K562 (cell line): ENCODE data around the gene ZNF428. TPM values are rescaled to one million over a fixed set of nuclear protein-coding genes. Genes with fewer than 3 reads are reported as not detected.

Experiments
- ATAC-seq: fragments of 200-7000 bp; cut with Tn5 transposase; 3 replicates; pipeline ENCODE4 v1.9.1; 2020; ENCODE audit warnings: moderate library complexity
- BruUV-seq: library from RNA; stranded (reverse); fragments of 400-500 nt; replicated peaks from 2 replicates; lab custom pipeline; 2021; lab: Mats Ljungman, UMichigan
- CTCF ChIA-PET: fragments of 300-600 bp; formaldehyde crosslinking; extraction: SDS; loops from one replicate; lab custom pipeline; 2021; ENCODE audit warnings: low intra/inter-chr PET ratio; lab: Yijun Ruan, JAX
- POLR2A ChIA-PET: fragments of 300-600, 350-650 bp; sonication (Branson Sonifier 250); formaldehyde crosslinking; extraction: SDS; loops from one replicate; lab custom pipeline; 2021; ENCODE audit warnings: antibody characterized with exemption, inconsistent platforms; lab: Yijun Ruan, JAX
- DNase-seq, 4 experiments: peaks; one replicate each; pipeline versions ENCODE4 v3.0.0 to v3.0.0-alpha.2; 2011 to 2018; ENCODE audit warnings: low spot score in 3 of 4, mixed read lengths in 3 of 4; ENCODE audit errors: extremely low read depth in 1 of 4
- FAIRE-seq: peaks from 2 replicates; lab custom pipeline; 2011; peaks lifted over from hg19 to GRCh38; lab: Jason Lieb, UNC
- H2AFZ ChIP-seq: 2 replicates; pipeline ENCODE4 v1.6.0; 2011; ENCODE audit warnings: low read depth, low read length, control low read depth, inconsistent platforms
- H3K27ac ChIP-seq: fragments of 200-600 bp; 3 replicates; pipeline ENCODE4 v1.8.0; 2011; ENCODE audit warnings: low read depth, mild to moderate bottlenecking, control low read depth, inconsistent platforms, low read length, moderate library complexity, mixed read lengths; ENCODE audit errors: extremely low read depth
- H3K27me3 ChIP-seq, 2 experiments: fragments of 300-600 bp in 1 of 2; 2 replicates in 1 of 2; 3 replicates in 1 of 2; pipeline versions ENCODE4 v1.6.0 to v1.8.0; 2011; ENCODE audit warnings: inconsistent platforms in 2 of 2, low read length in 2 of 2, mild to moderate bottlenecking in 1 of 2, mixed read lengths in 1 of 2, moderate library complexity in 1 of 2; ENCODE audit not compliant: control insufficient read depth in 2 of 2, insufficient read depth in 2 of 2
- H3K36me3 ChIP-seq: fragments of 300-600 bp; 3 replicates; pipeline ENCODE4 v1.8.0; 2011; ENCODE audit warnings: mild to moderate bottlenecking, low read length, inconsistent platforms; ENCODE audit not compliant: control insufficient read depth, insufficient read depth
- H3K4me1 ChIP-seq, 2 experiments: fragments of 200-600 bp in 1 of 2; replicated peaks in 1 of 2; 2 replicates in 1 of 2; 3 replicates in 1 of 2; pipeline versions ENCODE4 v1.5.1 to v1.8.0; 2011; ENCODE audit warnings: inconsistent platforms in 2 of 2, low read length in 2 of 2, mild to moderate bottlenecking in 1 of 2, mixed read lengths in 1 of 2, moderate library complexity in 1 of 2; ENCODE audit not compliant: control insufficient read depth in 2 of 2, insufficient read depth in 2 of 2
- H3K4me2 ChIP-seq: 2 replicates; pipeline ENCODE4 v1.6.1; 2011; ENCODE audit warnings: low read length, control low read depth, inconsistent platforms, mixed read lengths; ENCODE audit not compliant: insufficient read depth
- H3K4me3 ChIP-seq: fragments of 200-600 bp; sonication (generic), shearing (Covaris generic); 2 replicates; pipeline ENCODE4 v1.5.1; 2016; ENCODE audit warnings: control low read depth, inconsistent platforms
- H3K79me2 ChIP-seq: fragments of 200-600 bp; 3 replicates; pipeline ENCODE4 v1.8.0; 2011; ENCODE audit warnings: low read length, inconsistent platforms; ENCODE audit not compliant: control insufficient read depth, insufficient read depth
- H3K9ac ChIP-seq, 2 experiments: 2 replicates each; pipeline versions ENCODE4 v1.6.0 to v1.6.1; 2011; ENCODE audit warnings: low read depth in 2 of 2, low read length in 2 of 2, control low read depth in 1 of 2, inconsistent platforms in 1 of 2, mild to moderate bottlenecking in 1 of 2, mixed read lengths in 1 of 2; ENCODE audit not compliant: insufficient read depth in 1 of 2
- H3K9me1 ChIP-seq: one replicate; pipeline ENCODE4 v1.6.0; 2011; ENCODE audit warnings: inconsistent platforms, mild to moderate bottlenecking, low read length, moderate library complexity; ENCODE audit not compliant: control insufficient read depth, insufficient read depth
- H3K9me3 ChIP-seq: replicated peaks from 2 replicates; pipeline ENCODE4 v1.5.1; 2011; ENCODE audit warnings: low read depth, low read length, inconsistent platforms; ENCODE audit not compliant: control insufficient read depth, insufficient read depth
- H4K20me1 ChIP-seq: replicated peaks from 2 replicates; pipeline ENCODE4 v1.6.1; 2011; ENCODE audit warnings: low read length, inconsistent platforms, mixed read lengths; ENCODE audit not compliant: control insufficient read depth, insufficient read depth
- ADNP ChIP-seq: fragments of 200-800 bp; sonication (Bioruptor generic); IDR thresholded peaks from 2 replicates; pipeline ENCODE4 v1.6.1; 2016; ENCODE audit warnings: missing genetic modification characterization, missing compliant biosample characterization
- CBX1 ChIP-seq: sonication (generic); IDR thresholded peaks from 2 replicates; pipeline ENCODE4 v1.6.1; 2016; ENCODE audit warnings: antibody characterized with exemption, low read depth, mild to moderate bottlenecking
- ETV6 ChIP-seq, 3 experiments: fragments of 150-350 bp in 1 of 3; sonication (generic) in 1 of 3; formaldehyde crosslinking in 1 of 3; IDR thresholded peaks; 2 replicates each; pipeline versions ENCODE4 v1.6.1 to v1.8.0; 2014 to 2022; ENCODE audit warnings: borderline replicate concordance in 2 of 3, low read depth in 2 of 3, antibody characterized with exemption in 1 of 3, low read length in 1 of 3, mild to moderate bottlenecking in 1 of 3, missing genetic modification reagents in 1 of 3
- MEIS2 ChIP-seq: fragments of 450-650 bp; IDR thresholded peaks from 2 replicates; pipeline ENCODE4 v1.6.1; 2014; ENCODE audit warnings: mild to moderate bottlenecking; ENCODE audit not compliant: partially characterized antibody
- MTA2 ChIP-seq: fragments of 450-650 bp; IDR thresholded peaks from 2 replicates; pipeline ENCODE4 v1.6.1; 2016; ENCODE audit warnings: low read depth
- RBFOX2 ChIP-seq: fragments of 200-400 bp; formaldehyde crosslinking; IDR thresholded peaks from 2 replicates; pipeline ENCODE4 v1.6.1; 2017; ENCODE audit warnings: low read depth, mild to moderate bottlenecking, low read length, moderate library complexity
- TAF9B ChIP-seq: fragments of 450-650 bp; IDR thresholded peaks from 2 replicates; pipeline ENCODE4 v1.6.1; 2018; ENCODE audit warnings: mild to moderate bottlenecking; ENCODE audit not compliant: partially characterized antibody
- ZBTB17 ChIP-seq: fragments of 450-650 bp; formaldehyde crosslinking; IDR thresholded peaks from 2 replicates; pipeline ENCODE4 v1.4.0; 2020; ENCODE audit warnings: mild to moderate bottlenecking
- WGBS: fragments of 100-300 bp; shearing (Covaris generic); methylation state at CpG from one replicate; pipeline ENCODE4 v1.1.6; 2016; ENCODE audit warnings: low coverage, mixed read lengths; ENCODE audit not compliant: insufficient coverage; ENCODE audit errors: missing lambda C conversion rate; 5-methylcytosine and 5-hydroxymethylcytosine counted together
- in situ Hi-C: fragments of 300-500 bp; cut with MboI; formaldehyde crosslinking; loops from 4 replicates; pipeline ENCODE4 v1.15.0; 2018; ENCODE audit warnings: inconsistent platforms, mixed read lengths
- intact Hi-C: fragments of 100-400 bp; cut with micrococcal nuclease; formaldehyde crosslinking; loops from 2 replicates; pipeline ENCODE4 v1.14.2; 2022
- polyA plus RNA-seq, 8 experiments: library from polyadenylated mRNA; depleted of rRNA in 4 of 8; stranded (reverse) in 5 of 8; unstranded in 3 of 8; fragments of >200 nt; fragmentation: Nextera tagmentation in 2 of 8; fragmentation: Illumina TruSeq in 1 of 8; extraction: Ambion mirVana in 2 of 8; extraction: Trizol in 1 of 8; gene quantifications; 2 replicates each; pipeline versions ENCODE4 v1.2.1 to v1.2.3, GENCODE V29; 2011 to 2014; ENCODE audit warnings: inconsistent platforms in 1 of 8, missing spikeins in 1 of 8
- total RNA-seq, 7 experiments: library from RNA; depleted of rRNA in 6 of 7; stranded (reverse); fragments of >200 nt in 6 of 7; fragmentation: Illumina TruSeq in 2 of 7; extraction: Trizol in 2 of 7; gene quantifications; 2 replicates each; pipeline versions ENCODE4 v1.2.1 to v1.2.3, GENCODE V29; 2011 to 2021; ENCODE audit warnings: low replicate concordance in 1 of 7

The ZNF428 gene
- total and polyA plus RNA-seq, 9 of the 15 experiments (the other 6 are each of a cell fraction or from before 2014, with no cell fraction given), result 0.15 to 85.7 (median 15.9) TPM

DNA sequence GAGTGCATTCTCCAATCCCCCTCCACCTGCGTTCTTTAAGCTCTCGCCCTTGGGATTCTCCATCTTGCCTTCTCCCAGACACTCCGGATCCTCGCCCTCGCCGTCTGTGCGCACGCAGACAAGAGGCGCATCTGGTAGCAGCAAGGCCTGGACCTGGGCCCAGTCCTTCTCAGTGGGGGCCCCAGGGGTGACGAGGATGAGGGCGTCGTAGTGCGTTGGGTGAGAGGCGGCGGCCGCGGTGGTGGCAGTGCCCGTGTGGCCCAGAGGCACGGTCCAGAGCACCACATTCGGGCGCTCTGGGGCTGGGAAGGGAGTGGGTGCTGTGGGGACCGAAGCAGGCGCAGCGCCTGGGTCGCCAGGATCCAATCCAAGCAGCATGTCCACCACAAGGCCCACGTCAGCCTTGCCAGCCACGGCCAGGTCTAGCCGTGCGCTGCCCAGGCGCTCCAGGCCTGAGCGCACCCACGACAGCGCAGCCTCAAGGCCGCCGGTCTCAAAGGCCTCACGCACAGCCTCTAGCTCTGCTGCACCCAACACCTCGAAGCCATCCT is 26.6 kb downstream of the ZNF428 start:
- Histone ChIP-seq H3K4me2 (no peak overlapping the region), H3K9ac (peak overlapping the region in 1 of 2 experiments; percentile 66; a peak in 2 of 4 replicates), H3K4me3 (no peak overlapping the region), H3K79me2 (peaks cover 29% of the 10 kb centered on the region), H3K9me3 (no peaks in the 10 kb centered on the region), H2AFZ (no peak overlapping the region), H4K20me1 (no peaks in the 10 kb centered on the region), H3K9me1 (no peaks in the 10 kb centered on the region), H3K27ac (no peak overlapping the region), H3K36me3 (peaks cover 25% of the 10 kb centered on the region; the same call in 2 of the 3 replicates), H3K27me3 (no peaks in the 10 kb centered on the region), H3K4me1 (peaks cover 11 to 42% of the 10 kb centered on the region in 2 experiments; a peak in 4 of 5 replicates)
- in situ Hi-C loops (no loop called here), intact Hi-C loops (no loop called here)
- POLR2A ChIA-PET, result interaction anchor here (0.5 to 0.6 kb wide), 2 partner anchors 22 to 176 kb away, joined by 3 to 4 read pairs; no protein-coding TSS in a partner anchor
- DNase-seq, result no peak
- no peak for ATAC-seq
- TF ChIP-seq ZBTB17 (CRISPR knock-in tag), result no peak
- TF ChIP-seq CBX1, result no peak
- peak; percentile 24; the same call in 1 of the 2 replicates for TF ChIP-seq RBFOX2
- TF ChIP-seq TAF9B, result no peak
- TF ChIP-seq ADNP (tag), result no peak
- TF ChIP-seq MEIS2, result no peak
- no peak for TF ChIP-seq MTA2
- TF ChIP-seq ETV6 (IDR thresholded peaks at IDR 0.05; ENCODE audit: borderline replicate concordance in 1 of 2, low read depth in 2 of 2, low read length in 1 of 2), result no peak
- TF ChIP-seq ETV6 (CRISPR knock-in tag; IDR thresholded peaks at IDR 0.05; ENCODE audit: borderline replicate concordance), result no peak
- BruUV-seq, result no TSS peak
- no peak for FAIRE-seq
- CTCF ChIA-PET, result interaction anchor here (0.6 kb wide), 1 partner anchor 101 kb away, joined by 4 read pairs; no protein-coding TSS in a partner anchor
- WGBS, result 89% methylated on average over 10 of the region's 37 CpGs
